GM10266 (cell line): ENCODE data around the gene LPIN2.
"Not testable (repeated sequence)": the region's sequence is repeated elsewhere in the genome, so short reads cannot be mapped to it uniquely, and the experiment has no call there.

Source experiments
- DNase-seq: peaks from one replicate; pipeline ENCODE4 v3.0.0; 2012; ENCODE audit errors: extremely low spot score
- CTCF ChIP-seq: IDR thresholded peaks from 2 replicates; pipeline ENCODE4 v1.5.1; 2012; ENCODE audit warnings: mild to moderate bottlenecking, low read depth; ENCODE audit not compliant: control insufficient read depth, insufficient read depth; ENCODE audit errors: missing control alignments

The LPIN2 gene

GRCh38 chr18:3052411-3052758 is 39.4 kb upstream of the LPIN2 start:
- TF ChIP-seq CTCF = no peak
- DNase-seq = no peak

GRCh38 chr18:3051718-3052410 is 38.9 kb upstream of the LPIN2 start:
- no peak for DNase-seq
- TF ChIP-seq CTCF = no peak

GRCh38 chr18:3049897-3050454 is 37.0 kb upstream of the LPIN2 start:
- DNase-seq = not testable (repeated sequence)

- DNase-seq = no peak
Observed at GRCh38 chr18:3048820-3049349, 35.9 kb upstream of the LPIN2 start.

GRCh38 chr18:3048121-3048520 is 35.2 kb upstream of the LPIN2 start:
- DNase-seq = no peak
- no peak for TF ChIP-seq CTCF

More at GRCh38 chr18:3048820-3049349, 35.9 kb upstream of the LPIN2 start:
- no peak for TF ChIP-seq CTCF

- no peak for TF ChIP-seq CTCF
- peak; percentile 52 for DNase-seq
Observed at GRCh38 chr18:3046216-3046808, 33.4 kb upstream of the LPIN2 start.

GRCh38 chr18:3044931-3045698 is 32.2 kb upstream of the LPIN2 start:
- no peak for DNase-seq
- no peak for TF ChIP-seq CTCF
